HEK293 (cell line): ENCODE data around the gene ZDHHC13.

ENCODE experiments used
- ZNF362 ChIP-seq: fragments of 450-650 bp; formaldehyde crosslinking; IDR thresholded peaks from 2 replicates; pipeline ENCODE4 v1.5.1; 2016; ENCODE audit warnings: missing biosample characterization, missing genetic modification characterization
- ZNF660 ChIP-seq: fragments of 450-650 bp; IDR thresholded peaks from 2 replicates; pipeline ENCODE4 v1.5.1; 2018; ENCODE audit warnings: missing biosample characterization, mild to moderate bottlenecking, missing genetic modification characterization

DNA sequence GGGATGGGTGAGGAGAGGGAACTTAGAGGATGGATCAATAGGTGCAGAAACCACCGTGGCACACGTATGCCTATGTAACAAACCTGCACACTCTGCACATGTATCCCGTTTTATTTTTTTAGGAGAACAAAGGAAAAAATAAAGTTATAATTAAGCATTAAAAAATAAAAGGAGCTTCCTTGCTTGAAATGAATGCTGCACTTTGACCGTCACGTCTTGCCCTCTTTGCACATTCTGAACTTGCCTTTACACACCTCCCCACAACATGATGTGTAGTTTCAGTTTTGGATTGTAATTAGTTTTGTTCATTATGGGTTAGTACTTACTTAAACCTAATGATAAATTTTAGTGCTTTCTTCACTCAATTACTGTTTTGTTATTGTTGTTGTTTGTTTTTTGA is 87.9 kb downstream of the ZDHHC13 start:
- no peak for TF ChIP-seq ZNF362 (tag by site-specific recombination)
- no peak for TF ChIP-seq ZNF660 (tag by site-specific recombination)
